H1 (cell line): ENCODE data around the gene PCIF1. TPM values are rescaled to one million over a fixed set of nuclear protein-coding genes. Genes with fewer than 3 reads are reported as not detected.

Source experiments
- CTCF ChIA-PET: fragments of 300-600 bp; sonication (Branson Sonifier 250); formaldehyde crosslinking; loops from one replicate; lab custom pipeline; 2021; ENCODE audit not compliant: partially characterized antibody; lab: Charles Lee
- POLR2A ChIA-PET: fragments of 300-600 bp; sonication (Branson Sonifier 250); formaldehyde crosslinking; loops from one replicate; lab custom pipeline; 2021; ENCODE audit warnings: inconsistent platforms; ENCODE audit not compliant: partially characterized antibody; lab: Charles Lee
- DNase-seq, 2 experiments: peaks; one replicate each; pipeline versions ENCODE4 v3.0.0 to v3.0.0-alpha.2; 2010 to 2022; ENCODE audit warnings: low spot score in 2 of 2, low read depth in 1 of 2, mixed read lengths in 1 of 2
- FAIRE-seq: peaks from 2 replicates; lab custom pipeline; 2011; peaks lifted over from hg19 to GRCh38; lab: Jason Lieb, UNC
- H2AFZ ChIP-seq: 2 replicates; pipeline ENCODE4 v1.8.1; 2012; ENCODE audit warnings: low read length, inconsistent platforms
- H2AK5ac ChIP-seq: 2 replicates; pipeline ENCODE4 v1.6.1; 2013; ENCODE audit warnings: low read depth, low read length
- H2BK120ac ChIP-seq: replicated peaks from 2 replicates; pipeline ENCODE3; 2013; ENCODE audit warnings: low read depth, low read length, inconsistent platforms
- H2BK12ac ChIP-seq: 2 replicates; pipeline ENCODE4 v1.6.1; 2013; ENCODE audit warnings: low read depth, low read length
- H2BK15ac ChIP-seq: 2 replicates; pipeline ENCODE4 v1.6.1; 2013; ENCODE audit warnings: low read length
- H2BK20ac ChIP-seq: 2 replicates; pipeline ENCODE4 v1.6.1; 2013; ENCODE audit warnings: low read length
- H2BK5ac ChIP-seq: 2 replicates; pipeline ENCODE4 v1.6.1; 2013; ENCODE audit warnings: low read depth, low read length
- H3K14ac ChIP-seq: 2 replicates; pipeline ENCODE4 v1.6.1; 2013; ENCODE audit warnings: inconsistent platforms; ENCODE audit not compliant: insufficient read length
- H3K18ac ChIP-seq: 2 replicates; pipeline ENCODE4 v1.6.1; 2013; ENCODE audit warnings: low read length; ENCODE audit errors: extremely low read depth
- H3K23ac ChIP-seq: 2 replicates; pipeline ENCODE4 v1.6.1; 2013; ENCODE audit warnings: inconsistent platforms; ENCODE audit not compliant: insufficient read length
- H3K23me2 ChIP-seq: 2 replicates; pipeline ENCODE4 v1.6.1; 2013; ENCODE audit warnings: low read depth, low read length
- H3K27ac ChIP-seq: 2 replicates; pipeline ENCODE4 v1.6.1; 2011; ENCODE audit warnings: low read depth, low read length, inconsistent platforms
- H3K27me3 ChIP-seq, 4 experiments: replicated peaks in 1 of 4; 1 replicate in 1 of 4; 2 replicates in 3 of 4; pipeline versions ENCODE4 v1.6.1 to v1.8.1; 2011 to 2013; ENCODE audit warnings: low read length in 3 of 4, mild to moderate bottlenecking in 3 of 4, inconsistent platforms in 2 of 4, mixed read lengths in 2 of 4, moderate library complexity in 1 of 4; ENCODE audit not compliant: control insufficient read depth in 3 of 4, insufficient read depth in 3 of 4; ENCODE audit errors: extremely low read depth in 1 of 4
- H3K36me3 ChIP-seq, 4 experiments: 2 replicates each; pipeline versions ENCODE4 v1.6.1 to v1.8.1; 2011 to 2013; ENCODE audit warnings: mild to moderate bottlenecking in 4 of 4, low read length in 3 of 4, moderate library complexity in 2 of 4, control low read depth in 1 of 4, inconsistent platforms in 1 of 4; ENCODE audit not compliant: insufficient read depth in 4 of 4, control insufficient read depth in 2 of 4
- H3K4ac ChIP-seq: replicated peaks from 2 replicates; pipeline ENCODE3; 2013; ENCODE audit warnings: low read length, low read depth, mixed read lengths, inconsistent platforms; ENCODE audit not compliant: insufficient read length
- H3K4me1 ChIP-seq, 4 experiments: replicated peaks in 1 of 4; 1 replicate in 1 of 4; 2 replicates in 3 of 4; pipeline versions ENCODE4 v1.6.1 to v1.8.1; 2011 to 2013; ENCODE audit warnings: low read length in 3 of 4, inconsistent platforms in 2 of 4, mixed read lengths in 1 of 4; ENCODE audit not compliant: insufficient read depth in 4 of 4, control insufficient read depth in 3 of 4
- H3K4me2 ChIP-seq, 2 experiments: 2 replicates each; pipeline versions ENCODE4 v1.6.1 to v1.8.1; 2011 to 2013; ENCODE audit warnings: low read depth in 2 of 2, low read length in 2 of 2, control low read depth in 1 of 2, inconsistent platforms in 1 of 2, mild to moderate bottlenecking in 1 of 2; ENCODE audit not compliant: insufficient read depth in 1 of 2
- H3K4me3 ChIP-seq, 4 experiments: fragments of 200-600, 300-600 bp in 1 of 4; sonication (generic), shearing (Covaris generic), sonication (Bioruptor Twin) in 1 of 4; 2 replicates each; pipeline versions ENCODE4 v1.5.1 to v1.8.1; 2011 to 2016; ENCODE audit warnings: low read length in 4 of 4, low read depth in 3 of 4, control low read depth in 2 of 4, inconsistent platforms in 2 of 4, mild to moderate bottlenecking in 2 of 4, mixed read lengths in 1 of 4, moderate library complexity in 1 of 4; ENCODE audit not compliant: insufficient read depth in 2 of 4; ENCODE audit errors: extremely low read depth in 1 of 4
- H3K56ac ChIP-seq: replicated peaks from 2 replicates; pipeline ENCODE3; 2013; ENCODE audit warnings: low read depth, mild to moderate bottlenecking, mixed read lengths, low read length, inconsistent platforms; ENCODE audit not compliant: insufficient read length
- H3K79me1 ChIP-seq: 2 replicates; pipeline ENCODE4 v1.6.1; 2013; ENCODE audit warnings: low read depth, low read length, control low read depth
- H3K79me2 ChIP-seq, 2 experiments: 2 replicates each; pipeline versions ENCODE4 v1.6.1 to v1.8.1; 2012 to 2013; ENCODE audit warnings: low read length in 2 of 2, mild to moderate bottlenecking in 2 of 2, inconsistent platforms in 1 of 2; ENCODE audit not compliant: insufficient read depth in 2 of 2, control insufficient read depth in 1 of 2
- H3K9ac ChIP-seq, 4 experiments: replicated peaks in 1 of 4; 1 replicate in 1 of 4; 2 replicates in 3 of 4; pipeline versions ENCODE4 v1.6.1 to v1.8.1; 2011 to 2013; ENCODE audit warnings: low read depth in 3 of 4, low read length in 3 of 4, control low read depth in 2 of 4, mild to moderate bottlenecking in 2 of 4, moderate library complexity in 2 of 4, inconsistent platforms in 1 of 4; ENCODE audit errors: extremely low read depth in 1 of 4
- H3K9me3 ChIP-seq, 2 experiments: 2 replicates each; pipeline versions ENCODE4 v1.6.1 to v1.8.1; 2012 to 2013; ENCODE audit warnings: mild to moderate bottlenecking in 2 of 2, moderate library complexity in 2 of 2, control low read depth in 1 of 2, inconsistent platforms in 1 of 2, low read depth in 1 of 2, low read length in 1 of 2, mixed read lengths in 1 of 2; ENCODE audit not compliant: insufficient read depth in 2 of 2
- H4K20me1 ChIP-seq, 2 experiments: replicated peaks in 1 of 2; 2 replicates each; pipeline versions ENCODE3 to v1.8.1; 2011 to 2013; ENCODE audit warnings: inconsistent platforms in 2 of 2, low read length in 2 of 2, mild to moderate bottlenecking in 1 of 2; ENCODE audit not compliant: insufficient read depth in 2 of 2, control insufficient read depth in 1 of 2
- H4K5ac ChIP-seq: 2 replicates; pipeline ENCODE4 v1.6.1; 2013; ENCODE audit warnings: low read length, low read depth, mixed read lengths, inconsistent platforms; ENCODE audit not compliant: insufficient read length
- H4K8ac ChIP-seq: 2 replicates; pipeline ENCODE4 v1.8.0; 2013; ENCODE audit warnings: mild to moderate bottlenecking, moderate library complexity, low read length, inconsistent platforms; ENCODE audit not compliant: insufficient read depth; ENCODE audit errors: extremely low read depth
- H4K91ac ChIP-seq: replicated peaks from 2 replicates; pipeline ENCODE3; 2013; ENCODE audit warnings: low read length, mixed read lengths, inconsistent platforms; ENCODE audit not compliant: insufficient read length
- BRCA1 ChIP-seq: IDR thresholded peaks from 2 replicates; pipeline ENCODE4 v1.6.1; 2012; ENCODE audit warnings: low read depth, low read length, improper control_type of control experiment
- CEBPB ChIP-seq: IDR thresholded peaks from 2 replicates; pipeline ENCODE4 v1.6.1; 2012; ENCODE audit warnings: low read depth, low read length
- E2F6 ChIP-seq: IDR thresholded peaks from 2 replicates; pipeline ENCODE4 v1.6.1; 2012; ENCODE audit warnings: inconsistent platforms
- EGR1 ChIP-seq: IDR thresholded peaks from 2 replicates; pipeline ENCODE4 v1.6.1; 2011; ENCODE audit warnings: low read depth, low read length, borderline replicate concordance
- EZH2 ChIP-seq: fragments of 200-600 bp; sonication (generic); IDR thresholded peaks from 2 replicates; pipeline ENCODE4 v1.7.1; 2012; ENCODE audit warnings: low read depth, mild to moderate bottlenecking, moderate library complexity, low read length, inconsistent platforms; ENCODE audit not compliant: severe bottlenecking
- HDAC6 ChIP-seq: IDR thresholded peaks from one replicate; pipeline ENCODE4 v1.7.1; 2012; ENCODE audit warnings: low read depth, mild to moderate bottlenecking, inconsistent platforms, low read length, moderate library complexity
- JUN ChIP-seq: IDR thresholded peaks from 2 replicates; pipeline ENCODE4 v1.6.1; 2011; ENCODE audit warnings: low read depth, mild to moderate bottlenecking, improper control_type of control experiment, low read length
- MAFK ChIP-seq: IDR thresholded peaks from 2 replicates; pipeline ENCODE4 v1.6.1; 2012; ENCODE audit warnings: low read depth, mild to moderate bottlenecking, improper control_type of control experiment, low read length
- NANOG ChIP-seq: IDR thresholded peaks from 2 replicates; pipeline ENCODE4 v1.6.1; 2011; ENCODE audit warnings: low read length, low read depth, mild to moderate bottlenecking, inconsistent platforms; ENCODE audit not compliant: insufficient read depth, poor library complexity, severe bottlenecking
- WGBS, 2 experiments: shearing (Covaris generic) in 1 of 2; methylation state at CpG; one replicate each; pipeline versions ENCODE4 v1.1.6 to v1.1.7; 2013 to 2015; ENCODE audit warnings: low lambda C conversion rate in 2 of 2, mixed read lengths in 2 of 2, inconsistent platforms in 1 of 2, low coverage in 1 of 2, missing lambda C conversion rate in 1 of 2; ENCODE audit not compliant: insufficient replicate concordance in 2 of 2, insufficient coverage in 1 of 2, insufficient read length in 1 of 2; ENCODE audit errors: extremely low coverage in 1 of 2, missing lambda C conversion rate in 1 of 2; 5-methylcytosine and 5-hydroxymethylcytosine counted together
- polyA plus RNA-seq, 7 experiments: library from polyadenylated mRNA; depleted of rRNA in 3 of 7; stranded (reverse) in 5 of 7; unstranded in 2 of 7; fragments of >200 nt in 5 of 7; fragments of 200-250 nt in 2 of 7; gene quantifications; 1 replicate in 5 of 7; 2 replicates in 1 of 7; 4 replicates in 1 of 7; pipeline versions ENCODE4 v1.2.1 to v1.2.3, GENCODE V29; 2011 to 2013; ENCODE audit warnings: missing spikeins in 2 of 7, mixed read lengths in 2 of 7
- total RNA-seq: library from RNA; stranded (reverse); fragmentation: NEBNext Ultra II Directional; extraction: Animal tissue kit (Norgen Biotek cat#: 25700); gene quantifications from 2 replicates; pipeline ENCODE4 v1.2.1, GENCODE V29; 2021

Gene PCIF1
- total and polyA plus RNA-seq, 2 of the 8 experiments (the other 6 are each of a cell fraction or from before 2014, with no cell fraction given), result 30.3 to 30.6 TPM

GRCh38 chr20:45924391-45925261 is 9.9 kb upstream of the PCIF1 start:
- no peak overlapping the region for H4K5ac ChIP-seq
- no peak overlapping the region for H2AK5ac ChIP-seq
- H3K4me1 ChIP-seq, result peaks cover 3 to 7% (median 5%) of the 10 kb centered on the region in 4 experiments; a peak in 5 of 7 replicates
- no peaks in the 10 kb centered on the region for H3K27me3 ChIP-seq
- FAIRE-seq (no peak), DNase-seq (no peak)
- ChIA-PET POLR2A (interaction anchor here (0.8 to 11.8 kb wide), 8 partner anchors 8 to 46 kb away, joined by 3 to 165 read pairs (median 4); partner anchors contain the start of genes PCIF1 and PLTP), CTCF (interaction anchor here (0.6 to 1.7 kb wide), 4 partner anchors 13 to 131 kb away, joined by 3 to 8 read pairs (median 3); partner anchors contain the start of gene PLTP)
- no peak overlapping the region for H3K56ac ChIP-seq
- no peak overlapping the region for H2BK12ac ChIP-seq
- H2BK120ac ChIP-seq, result no peak overlapping the region
- no peak overlapping the region for H3K4me3 ChIP-seq
- H3K4ac ChIP-seq, result no peak overlapping the region
- no peak for TF ChIP-seq BRCA1
- TF ChIP-seq EGR1, result no peak
- TF ChIP-seq HDAC6, result no peak
- TF ChIP-seq NANOG, result no peak
- no peak for TF ChIP-seq EZH2
- TF ChIP-seq JUN, result no peak
- TF ChIP-seq E2F6, result no peak
- TF ChIP-seq MAFK, result no peak
- no peak for TF ChIP-seq CEBPB
- no peaks in the 10 kb centered on the region for H3K79me2 ChIP-seq
- H3K9me3 ChIP-seq, result no peaks in the 10 kb centered on the region
- 92% methylated on average over 16 of the region's 21 CpGs; no CpG with 5 or more reads in 1 of the 2 experiments for WGBS, 2 experiments
- no peak overlapping the region for H2BK5ac ChIP-seq
- H4K91ac ChIP-seq, result no peak overlapping the region
- H3K27ac ChIP-seq, result no peak overlapping the region
- no peak overlapping the region for H3K14ac ChIP-seq
- H3K23me2 ChIP-seq, result no peaks in the 10 kb centered on the region
- no peak overlapping the region for H3K9ac ChIP-seq
- H4K8ac ChIP-seq, result no peak overlapping the region
- no peaks in the 10 kb centered on the region for H4K20me1 ChIP-seq
- H3K79me1 ChIP-seq, result no peaks in the 10 kb centered on the region
- H3K23ac ChIP-seq, result no peak overlapping the region
- H3K36me3 ChIP-seq, result no peaks in the 10 kb centered on the region
- no peak overlapping the region for H3K18ac ChIP-seq
- no peak overlapping the region for H2BK15ac ChIP-seq
- H3K4me2 ChIP-seq, result no peak overlapping the region
- H2BK20ac ChIP-seq, result no peak overlapping the region
- no peak overlapping the region for H2AFZ ChIP-seq
